NCI-H69 (cell line): ENCODE results near the gene SLC9C2.
"Not testable (repeated sequence)": the region's sequence is repeated elsewhere in the genome, so short reads cannot be mapped to it uniquely, and the experiment has no call there.

Experiments used
- DNase-seq: peaks from one replicate; lab custom pipeline; 2025; lab: John Stamatoyannopoulos, UW

Gene SLC9C2

DNA sequence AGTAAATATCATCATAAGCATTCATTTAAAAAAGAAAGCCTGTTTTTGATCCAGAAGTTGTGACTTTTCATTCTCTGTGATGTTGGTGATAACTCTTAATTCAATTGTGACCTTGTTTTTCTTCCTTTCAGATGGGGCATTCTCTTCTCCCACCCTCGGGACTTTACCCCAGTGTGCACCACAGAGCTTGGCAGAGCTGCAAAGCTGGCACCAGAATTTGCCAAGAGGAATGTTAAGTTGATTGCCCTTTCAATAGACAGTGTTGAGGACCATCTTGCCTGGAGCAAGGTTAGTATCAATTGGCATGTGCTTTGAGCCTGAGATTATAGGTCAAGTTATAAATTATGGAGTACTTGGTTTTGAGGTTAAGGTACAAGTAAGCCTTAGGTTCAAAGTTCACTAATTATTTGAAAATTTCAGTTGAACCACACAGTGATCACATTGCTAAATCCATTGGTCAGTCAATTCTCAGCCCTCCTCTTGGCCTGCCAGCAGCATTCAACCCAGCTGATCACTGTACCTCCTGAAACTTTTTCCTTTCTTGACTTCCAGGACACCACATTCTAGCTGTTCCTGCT lies 121.6 kb downstream of the SLC9C2 start:
- no peak for DNase-seq

- DNase-seq: no peak
Measured at GRCh38 chr1:173479649-173480048, 123.2 kb downstream of the SLC9C2 start.

- DNase-seq: no peak
Measured at GRCh38 chr1:173478094-173478674, 124.7 kb downstream of the SLC9C2 start.

DNA sequence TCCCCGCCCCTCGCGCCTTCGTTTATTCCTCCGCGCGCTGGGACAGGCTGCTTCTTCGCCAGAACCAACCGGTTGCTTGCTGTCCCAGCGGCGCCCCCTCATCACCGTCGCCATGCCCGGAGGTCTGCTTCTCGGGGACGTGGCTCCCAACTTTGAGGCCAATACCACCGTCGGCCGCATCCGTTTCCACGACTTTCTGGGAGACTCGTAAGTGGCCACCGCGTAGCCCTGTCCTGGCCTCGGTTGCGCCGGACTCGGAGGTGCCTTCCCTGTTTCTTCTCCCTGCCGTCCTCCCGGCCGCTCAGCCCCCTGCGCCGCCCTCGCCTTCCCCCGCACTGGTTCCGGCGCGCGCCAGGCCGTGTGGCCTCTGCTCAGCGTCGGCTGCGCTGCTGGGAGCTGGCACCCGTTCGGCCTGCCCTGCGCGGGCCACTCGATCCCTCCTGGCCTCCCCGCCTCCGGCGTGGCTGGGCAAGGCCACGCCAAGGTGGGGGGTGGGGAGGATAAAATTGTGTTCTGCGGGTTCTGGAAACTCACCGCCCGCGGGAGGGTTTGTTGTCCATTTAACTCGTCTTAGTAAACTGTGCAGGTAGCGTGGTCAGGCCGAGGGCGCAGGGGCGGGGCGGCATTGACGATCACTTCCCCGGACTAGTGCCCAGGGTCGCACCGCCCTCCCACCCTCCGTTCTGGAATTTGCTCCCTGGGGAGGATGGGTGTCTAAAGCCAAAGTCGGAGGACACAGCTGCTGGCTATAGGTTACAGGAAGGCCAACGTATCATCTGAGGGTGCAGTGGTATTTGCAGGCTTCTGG lies 125.4 kb downstream of the SLC9C2 start, which contains the start of gene PRDX6:
Gene PRDX6, plus strand, starts transcription at position 50 of the 808 bp plus-strand sequence. Its CDS starts 63 bp downstream, at position 113.
- DNase-seq: peak; percentile 85

GRCh38 chr1:173476665-173477285 lies 126.1 kb downstream of the SLC9C2 start:
- peak; percentile 98 for DNase-seq

DNA sequence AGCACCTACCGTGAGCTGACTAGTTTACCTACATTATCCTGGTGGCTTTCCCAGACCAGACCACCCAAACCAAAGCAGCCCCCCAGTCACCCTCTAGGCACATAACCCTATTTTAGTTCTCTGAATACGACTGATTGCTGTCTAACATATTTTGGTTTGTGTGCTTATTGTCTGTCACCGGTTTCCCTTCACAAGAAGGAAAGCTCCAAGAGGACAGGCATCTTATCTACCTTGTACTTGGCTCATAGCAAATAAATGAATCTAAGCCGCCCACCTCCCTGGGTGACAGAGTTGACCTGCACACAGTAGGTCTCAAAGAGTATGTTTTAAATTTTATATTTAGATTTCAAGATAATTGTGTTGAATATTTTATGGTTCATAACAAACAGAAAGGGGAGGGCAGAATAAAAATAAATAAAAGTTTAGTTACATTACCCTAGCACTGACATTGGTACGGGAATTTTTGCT lies 126.6 kb downstream of the SLC9C2 start:
- peak; percentile 67 for DNase-seq

GRCh38 chr1:173475564-173476196 lies 127.2 kb downstream of the SLC9C2 start:
- DNase-seq: peak; percentile 86

GRCh38 chr1:173474780-173475421 lies 128.0 kb downstream of the SLC9C2 start:
- not testable (repeated sequence) for DNase-seq

- peak; percentile 27 for DNase-seq
Measured at GRCh38 chr1:173474097-173474779, 128.6 kb downstream of the SLC9C2 start.

GRCh38 chr1:173473599-173474011 lies 129.3 kb downstream of the SLC9C2 start:
- DNase-seq: no peak

DNA sequence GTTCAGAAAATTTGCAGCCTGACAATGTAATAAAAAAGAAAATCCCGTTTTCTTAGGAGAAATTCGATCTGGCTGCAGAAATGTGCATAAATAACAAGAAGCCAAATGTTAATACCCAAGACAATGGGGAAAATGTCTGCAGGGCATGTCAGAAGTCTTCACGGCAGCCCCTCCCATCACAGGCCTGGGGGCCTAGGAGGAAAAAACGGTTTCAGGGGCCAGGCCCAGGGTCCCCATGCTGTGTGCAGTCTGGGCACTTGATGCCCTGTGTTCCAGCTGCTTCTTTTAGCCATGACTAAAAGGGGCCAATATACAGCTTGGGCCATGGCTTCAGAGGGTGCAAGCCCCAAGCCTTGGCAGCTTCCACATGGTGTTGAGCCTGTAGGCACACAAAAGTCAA lies 132.3 kb downstream of the SLC9C2 start:
- DNase-seq: no peak

DNA sequence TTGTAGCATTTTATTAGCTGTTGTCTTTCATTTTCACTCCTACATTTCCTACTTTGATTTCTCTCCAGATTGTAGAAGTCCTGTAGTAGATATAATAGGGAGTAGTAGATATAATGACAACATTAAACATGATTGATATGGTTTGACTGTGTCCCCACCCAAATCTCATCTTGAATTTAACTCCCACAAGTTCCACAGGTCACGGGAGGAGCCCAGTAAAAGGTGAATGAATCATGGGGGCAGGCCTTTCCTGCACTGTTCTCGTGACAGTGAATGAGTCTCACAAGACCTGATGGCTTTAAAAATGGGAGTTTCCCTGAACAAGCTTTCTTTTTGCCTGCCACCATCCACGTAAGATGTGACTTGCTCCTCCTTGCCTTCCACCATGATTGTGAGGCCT lies 133.2 kb downstream of the SLC9C2 start:
- DNase-seq: no peak

GRCh38 chr1:173467426-173467825 lies 135.4 kb downstream of the SLC9C2 start:
- DNase-seq: no peak

- DNase-seq: not testable (repeated sequence)
Measured at GRCh38 chr1:173464185-173464584, 138.7 kb downstream of the SLC9C2 start.

DNA sequence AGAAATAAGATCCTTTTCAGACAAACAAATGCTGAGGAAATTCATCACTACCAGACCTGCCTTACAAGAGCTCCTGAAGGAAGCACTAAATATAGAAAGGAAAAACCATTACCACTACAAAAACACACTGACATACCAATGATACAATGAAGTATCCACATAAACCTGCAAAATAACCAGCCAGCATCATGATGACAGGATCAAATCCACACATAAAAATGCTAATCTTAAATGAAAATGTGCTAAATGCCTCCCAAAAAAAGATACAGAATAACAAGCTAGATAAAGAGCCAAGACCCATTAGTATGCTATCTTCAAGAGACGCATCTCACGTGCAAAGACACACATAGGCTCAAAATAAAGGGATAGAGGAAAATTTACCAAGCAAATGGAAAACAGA lies 140.2 kb downstream of the SLC9C2 start:
- DNase-seq: not testable (repeated sequence)

DNA sequence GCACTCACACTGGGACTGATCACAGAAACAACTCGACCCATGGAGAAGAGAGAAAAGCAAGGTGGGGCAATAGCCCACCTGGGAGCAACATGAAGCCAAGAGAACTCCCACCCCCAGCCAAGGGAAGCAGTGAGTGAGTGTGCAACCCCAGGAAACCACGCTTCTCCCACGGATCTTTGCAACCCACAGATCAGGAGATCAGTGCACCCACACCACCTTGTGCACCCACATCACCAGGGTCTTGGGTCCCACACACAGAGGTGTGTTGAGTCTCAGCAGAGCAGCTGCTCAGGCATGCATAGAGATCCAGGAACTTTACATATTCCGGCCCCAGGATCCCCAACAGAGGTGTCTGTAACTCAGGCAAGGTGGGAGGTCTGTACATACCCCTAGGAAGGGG lies 143.0 kb downstream of the SLC9C2 start:
- no peak for DNase-seq

GRCh38 chr1:173454966-173455524 lies 147.8 kb downstream of the SLC9C2 start:
- DNase-seq: no peak

- DNase-seq: no peak
Measured at GRCh38 chr1:173453982-173454381, 148.9 kb downstream of the SLC9C2 start.

DNA sequence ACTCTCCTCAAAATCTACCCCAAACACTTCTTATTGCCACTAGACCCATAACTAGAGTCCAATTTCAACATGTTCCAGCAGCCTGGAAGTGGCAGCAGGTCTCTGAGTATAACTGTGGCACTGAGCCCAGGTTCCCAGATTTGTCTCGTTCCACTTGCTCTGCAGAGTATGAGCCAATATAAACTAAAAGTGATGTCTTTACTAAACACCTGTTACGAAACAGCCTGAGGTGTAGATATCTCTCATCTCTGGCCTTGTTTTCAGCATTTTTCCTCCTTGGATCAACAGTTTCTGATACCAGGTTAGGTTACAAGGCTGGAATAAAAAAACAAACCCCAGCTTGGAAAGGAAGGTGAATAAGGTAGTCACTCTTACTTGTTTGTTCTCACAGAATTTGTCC lies 150.9 kb downstream of the SLC9C2 start:
- no peak for DNase-seq
